ENCODE results near the gene CD99L2.

The CD99L2 gene

DNA sequence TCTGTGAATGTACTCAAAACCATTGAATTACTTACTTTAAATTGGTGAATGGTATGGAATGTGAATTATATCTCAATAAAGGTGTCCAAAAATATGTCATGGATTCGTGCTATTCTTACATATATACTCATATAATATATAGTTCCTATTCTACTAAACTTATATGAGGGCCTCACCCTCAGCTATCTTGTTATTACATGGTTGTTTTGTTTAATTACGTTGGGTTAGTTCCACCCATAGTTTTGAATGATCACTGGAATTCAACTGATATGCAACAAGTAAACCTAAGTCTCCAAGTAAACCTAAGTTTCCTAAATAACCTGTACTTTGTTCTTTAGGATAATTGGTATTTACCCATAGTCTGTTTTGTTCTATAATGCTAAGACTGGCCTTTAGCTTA lies 30.6 kb upstream of the CD99L2 start:
- no peaks in the 10 kb centered on the region for H3K4me1 ChIP-seq (ENCODE audit: insufficient read depth, low read length, severe bottlenecking)
- no peak overlapping the region for H3K4me2 ChIP-seq (ENCODE audit: low read length)
- no peaks in the 10 kb centered on the region for H3K9me2 ChIP-seq (ENCODE audit: low read depth, low read length)
- H3K9me3 ChIP-seq (ENCODE audit: low read length) = no peaks in the 10 kb centered on the region
- no peak overlapping the region for H3K27ac ChIP-seq (ENCODE audit: low read depth, low read length, poor library complexity, severe bottlenecking)
- H3F3A ChIP-seq (ENCODE audit: insufficient read depth, low read length) = no peaks in the 10 kb centered on the region
- H4K20me1 ChIP-seq (ENCODE audit: insufficient read depth, low read length) = no peaks in the 10 kb centered on the region
- H3K9ac ChIP-seq (ENCODE audit: low read length) = no peak overlapping the region
- TF ChIP-seq, protein P1, sequence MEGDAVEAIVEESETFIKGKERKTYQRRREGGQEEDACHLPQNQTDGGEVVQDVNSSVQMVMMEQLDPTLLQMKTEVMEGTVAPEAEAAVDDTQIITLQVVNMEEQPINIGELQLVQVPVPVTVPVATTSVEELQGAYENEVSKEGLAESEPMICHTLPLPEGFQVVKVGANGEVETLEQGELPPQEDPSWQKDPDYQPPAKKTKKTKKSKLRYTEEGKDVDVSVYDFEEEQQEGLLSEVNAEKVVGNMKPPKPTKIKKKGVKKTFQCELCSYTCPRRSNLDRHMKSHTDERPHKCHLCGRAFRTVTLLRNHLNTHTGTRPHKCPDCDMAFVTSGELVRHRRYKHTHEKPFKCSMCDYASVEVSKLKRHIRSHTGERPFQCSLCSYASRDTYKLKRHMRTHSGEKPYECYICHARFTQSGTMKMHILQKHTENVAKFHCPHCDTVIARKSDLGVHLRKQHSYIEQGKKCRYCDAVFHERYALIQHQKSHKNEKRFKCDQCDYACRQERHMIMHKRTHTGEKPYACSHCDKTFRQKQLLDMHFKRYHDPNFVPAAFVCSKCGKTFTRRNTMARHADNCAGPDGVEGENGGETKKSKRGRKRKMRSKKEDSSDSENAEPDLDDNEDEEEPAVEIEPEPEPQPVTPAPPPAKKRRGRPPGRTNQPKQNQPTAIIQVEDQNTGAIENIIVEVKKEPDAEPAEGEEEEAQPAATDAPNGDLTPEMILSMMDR (IDR thresholded peaks at IDR 0.05; ENCODE audit: low read length) = no peak
- TF ChIP-seq EZH2 (IDR thresholded peaks at IDR 0.05; ENCODE audit: borderline replicate concordance, low read length) = no peak
- H2AFZ ChIP-seq (ENCODE audit: low read length) = no peak overlapping the region
- H3K36me3 ChIP-seq (ENCODE audit: insufficient read depth, low read length) = no peaks in the 10 kb centered on the region
- no peaks in the 10 kb centered on the region for H3K79me2 ChIP-seq (ENCODE audit: insufficient read depth, low read length)
- H3K27me3 ChIP-seq (ENCODE audit: insufficient read depth, low read length) = no peaks in the 10 kb centered on the region
- no peak overlapping the region for H3K4me3 ChIP-seq (ENCODE audit: low read depth, low read length, poor library complexity, severe bottlenecking)

DNA sequence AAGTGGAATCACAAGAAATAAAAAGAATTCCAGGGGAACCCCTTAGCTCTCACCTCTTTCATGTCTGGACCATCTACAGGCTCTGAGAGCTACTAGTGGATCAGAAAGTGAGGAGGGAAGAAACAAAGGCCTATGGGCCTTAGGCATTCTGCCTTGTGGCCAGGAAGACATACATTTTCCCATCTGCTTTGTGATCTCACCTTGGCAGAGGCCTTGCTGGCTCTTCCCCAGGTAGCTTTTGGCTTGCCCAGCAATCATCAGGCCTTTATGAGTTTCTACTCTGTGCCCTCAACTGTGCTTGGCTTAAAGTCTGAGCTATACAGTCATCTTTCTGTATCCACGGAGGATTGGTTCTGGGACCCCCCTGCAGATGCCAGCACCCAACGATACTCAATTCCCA lies 28.3 kb upstream of the CD99L2 start:
- H3K4me2 ChIP-seq (ENCODE audit: low read length) = no peak overlapping the region
- H4K20me1 ChIP-seq (ENCODE audit: insufficient read depth, low read length) = no peaks in the 10 kb centered on the region
- H3K9ac ChIP-seq (ENCODE audit: low read length) = no peak overlapping the region
- TF ChIP-seq, protein P1 (IDR thresholded peaks at IDR 0.05; ENCODE audit: low read length) = no peak
- no peak for TF ChIP-seq EZH2 (IDR thresholded peaks at IDR 0.05; ENCODE audit: borderline replicate concordance, low read length)
- no peaks in the 10 kb centered on the region for H3K9me3 ChIP-seq (ENCODE audit: low read length)
- H3F3A ChIP-seq (ENCODE audit: insufficient read depth, low read length) = no peaks in the 10 kb centered on the region
- no peaks in the 10 kb centered on the region for H3K4me1 ChIP-seq (ENCODE audit: insufficient read depth, low read length, severe bottlenecking)
- no peaks in the 10 kb centered on the region for H3K36me3 ChIP-seq (ENCODE audit: insufficient read depth, low read length)
- H3K27ac ChIP-seq (ENCODE audit: low read depth, low read length, poor library complexity, severe bottlenecking) = no peak overlapping the region
- H3K79me2 ChIP-seq (ENCODE audit: insufficient read depth, low read length) = no peaks in the 10 kb centered on the region
- no peak overlapping the region for H3K4me3 ChIP-seq (ENCODE audit: low read depth, low read length, poor library complexity, severe bottlenecking)
- no peak overlapping the region for H2AFZ ChIP-seq (ENCODE audit: low read length)
- H3K27me3 ChIP-seq (ENCODE audit: insufficient read depth, low read length) = no peaks in the 10 kb centered on the region
- no peaks in the 10 kb centered on the region for H3K9me2 ChIP-seq (ENCODE audit: low read depth, low read length)

DNA sequence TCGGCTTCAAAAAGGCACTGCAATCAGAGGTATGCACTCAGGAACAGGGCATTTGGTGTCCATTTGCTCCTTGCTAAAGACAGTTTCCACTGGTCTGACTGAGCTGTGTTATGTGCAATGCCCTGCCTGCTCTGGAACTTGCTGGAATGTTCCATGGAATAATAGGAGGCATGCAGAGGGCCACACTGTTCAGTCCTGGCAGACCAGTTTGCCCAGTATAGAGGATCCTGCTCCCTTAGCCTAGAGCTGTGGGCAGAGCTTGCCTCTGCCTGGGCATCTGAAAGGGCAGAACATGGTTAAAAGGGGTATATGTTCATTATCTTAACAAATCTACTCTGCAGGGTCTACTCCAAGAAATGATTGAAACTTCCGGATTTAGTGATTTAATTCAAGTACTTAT lies 27.8 kb upstream of the CD99L2 start:
- Histone ChIP-seq H3K27ac (ENCODE audit: low read depth, low read length, poor library complexity, severe bottlenecking) (no peak overlapping the region), H3K9me3 (ENCODE audit: low read length) (no peaks in the 10 kb centered on the region), H3K9me2 (ENCODE audit: low read depth, low read length) (no peaks in the 10 kb centered on the region), H3K4me1 (ENCODE audit: insufficient read depth, low read length, severe bottlenecking) (no peaks in the 10 kb centered on the region), H3K36me3 (ENCODE audit: insufficient read depth, low read length) (no peaks in the 10 kb centered on the region), H3K79me2 (ENCODE audit: insufficient read depth, low read length) (no peaks in the 10 kb centered on the region), H3K9ac (ENCODE audit: low read length) (no peak overlapping the region), H3F3A (ENCODE audit: insufficient read depth, low read length) (no peaks in the 10 kb centered on the region), H2AFZ (ENCODE audit: low read length) (no peak overlapping the region), H4K20me1 (ENCODE audit: insufficient read depth, low read length) (no peaks in the 10 kb centered on the region), H3K27me3 (ENCODE audit: insufficient read depth, low read length) (no peaks in the 10 kb centered on the region), H3K4me2 (ENCODE audit: low read length) (no peak overlapping the region), H3K4me3 (ENCODE audit: low read depth, low read length, poor library complexity, severe bottlenecking) (no peak overlapping the region)
- TF ChIP-seq, protein P1 (IDR thresholded peaks at IDR 0.05; ENCODE audit: low read length) = no peak
- TF ChIP-seq EZH2 (IDR thresholded peaks at IDR 0.05; ENCODE audit: borderline replicate concordance, low read length) = no peak
